Astrocyte of the spinal cord (primary cell): ENCODE results near the gene GPR61.
A peak's percentile ranks its signal among the peaks of the same experiment; 100 is the strongest.

Source experiments
- DNase-seq: peaks from one replicate; pipeline ENCODE4 v3.0.0; 2011; ENCODE audit warnings: low read depth, low spot score
- H3K4me3 ChIP-seq: 2 replicates; pipeline ENCODE4 v1.5.1; 2011; ENCODE audit warnings: low read depth, mild to moderate bottlenecking, low read length, moderate library complexity
- in situ Hi-C: cut with HindIII; loops from 2 replicates; pipeline ENCODE4 v1.10.0; 2017; ENCODE audit warnings: low sequenced_read_pairs
- TF ChIP-seq, protein P1 (sequence below): IDR thresholded peaks from 2 replicates; pipeline ENCODE4 v1.5.1; 2012; ENCODE audit warnings: low read depth, mild to moderate bottlenecking, low read length, inconsistent platforms

GPR61 gene

GRCh38 chr1:109500941-109501381 is 38.7 kb upstream of the GPR61 start:
- DNase-seq: peak; percentile 43
- H3K4me3 ChIP-seq: no peak overlapping the region
- in situ Hi-C loops: no loop called here
- TF ChIP-seq, protein P1, sequence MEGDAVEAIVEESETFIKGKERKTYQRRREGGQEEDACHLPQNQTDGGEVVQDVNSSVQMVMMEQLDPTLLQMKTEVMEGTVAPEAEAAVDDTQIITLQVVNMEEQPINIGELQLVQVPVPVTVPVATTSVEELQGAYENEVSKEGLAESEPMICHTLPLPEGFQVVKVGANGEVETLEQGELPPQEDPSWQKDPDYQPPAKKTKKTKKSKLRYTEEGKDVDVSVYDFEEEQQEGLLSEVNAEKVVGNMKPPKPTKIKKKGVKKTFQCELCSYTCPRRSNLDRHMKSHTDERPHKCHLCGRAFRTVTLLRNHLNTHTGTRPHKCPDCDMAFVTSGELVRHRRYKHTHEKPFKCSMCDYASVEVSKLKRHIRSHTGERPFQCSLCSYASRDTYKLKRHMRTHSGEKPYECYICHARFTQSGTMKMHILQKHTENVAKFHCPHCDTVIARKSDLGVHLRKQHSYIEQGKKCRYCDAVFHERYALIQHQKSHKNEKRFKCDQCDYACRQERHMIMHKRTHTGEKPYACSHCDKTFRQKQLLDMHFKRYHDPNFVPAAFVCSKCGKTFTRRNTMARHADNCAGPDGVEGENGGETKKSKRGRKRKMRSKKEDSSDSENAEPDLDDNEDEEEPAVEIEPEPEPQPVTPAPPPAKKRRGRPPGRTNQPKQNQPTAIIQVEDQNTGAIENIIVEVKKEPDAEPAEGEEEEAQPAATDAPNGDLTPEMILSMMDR: no peak

GRCh38 chr1:109501644-109502363 is 37.9 kb upstream of the GPR61 start:
- TF ChIP-seq, protein P1: no peak
- in situ Hi-C loops: no loop called here
- H3K4me3 ChIP-seq: no peak overlapping the region
- DNase-seq: no peak

GRCh38 chr1:109502364-109502851 is 37.3 kb upstream of the GPR61 start:
- no peak overlapping the region for H3K4me3 ChIP-seq
- in situ Hi-C loops: no loop called here
- no peak for DNase-seq
- TF ChIP-seq, protein P1: no peak

GRCh38 chr1:109503935-109504334 is 35.7 kb upstream of the GPR61 start:
- no peak for DNase-seq
- TF ChIP-seq, protein P1: no peak
- in situ Hi-C loops: no loop called here
- no peak overlapping the region for H3K4me3 ChIP-seq

- in situ Hi-C loops: no loop called here
Measured at GRCh38 chr1:109504974-109505373, 34.7 kb upstream of the GPR61 start.

DNA sequence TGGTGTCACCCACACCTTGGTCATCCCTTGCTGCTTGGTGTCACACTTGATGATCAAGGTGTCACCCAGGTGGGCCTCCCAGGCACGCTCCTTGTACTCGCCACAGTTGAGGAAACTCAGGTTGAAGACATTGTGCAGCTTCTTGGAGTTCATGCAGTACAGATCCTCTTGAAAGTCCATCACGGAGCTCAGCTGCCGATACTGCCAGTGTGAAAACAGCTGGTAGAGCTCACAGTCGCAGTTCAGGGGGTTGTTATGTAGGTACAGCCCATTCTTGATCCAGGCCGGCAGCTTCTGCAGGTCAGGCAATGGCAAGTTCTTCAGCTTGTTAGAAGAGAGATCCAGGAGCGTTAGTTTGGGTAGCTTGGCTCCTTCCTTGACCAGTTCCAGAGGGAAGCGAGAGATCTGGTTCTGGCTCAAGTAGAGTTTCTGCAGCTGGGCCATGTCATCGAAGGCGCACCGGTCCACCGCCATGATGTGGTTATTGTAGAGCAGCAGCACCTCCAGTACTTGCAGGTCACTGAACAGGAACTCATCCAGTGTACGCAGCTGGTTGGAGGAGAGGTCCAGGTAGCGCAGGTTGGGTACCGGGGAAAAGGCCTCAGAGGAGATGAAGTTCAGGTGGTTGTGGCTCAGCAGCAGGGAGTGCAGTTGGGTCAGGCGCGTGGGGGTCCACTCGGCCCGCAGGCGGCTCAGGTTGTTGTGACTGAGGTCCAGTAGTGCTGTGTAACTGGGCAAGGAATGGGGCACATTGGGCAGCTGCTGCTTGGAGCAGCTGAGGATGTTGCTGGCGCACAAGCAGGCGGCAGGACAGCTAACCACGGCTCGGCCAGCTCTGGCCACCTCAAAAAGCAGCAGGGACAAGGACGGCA is 31.4 kb upstream of the GPR61 start:
- no peak for DNase-seq
- in situ Hi-C loops: no loop called here
- no peak overlapping the region for H3K4me3 ChIP-seq
- TF ChIP-seq, protein P1: no peak

More at GRCh38 chr1:109504974-109505373, 34.7 kb upstream of the GPR61 start:
- no peak for DNase-seq
- H3K4me3 ChIP-seq: no peak overlapping the region
- TF ChIP-seq, protein P1: no peak
